Tibial nerve (tissue), 4 donors: ENCODE measurements around the gene MICALL2.

Source experiments
- CTCF ChIP-seq, 5 experiments: fragments of 200-600 bp in 3 of 5; fragments of 450-650 bp in 2 of 5; sonication (generic) in 3 of 5; IDR thresholded peaks; one replicate each; pipeline ENCODE4 v1.5.1; 2016 to 2019; ENCODE audit warnings: antibody characterized with exemption in 5 of 5, mild to moderate bottlenecking in 3 of 5, moderate library complexity in 2 of 5
- EP300 ChIP-seq, 2 donors: sonication (generic); formaldehyde crosslinking; IDR thresholded peaks; one replicate each; pipeline ENCODE4 v1.6.1; 2017; ENCODE audit warnings: antibody characterized with exemption in 2 of 2, mild to moderate bottlenecking in 1 of 2

- TF ChIP-seq EP300 (IDR thresholded peaks at IDR 0.05) (peak in 1 of 2 donors; percentile 88), CTCF (IDR thresholded peaks at IDR 0.05) (no peak)
Observed at GRCh38 chr7:1458683-1459511, at the start of gene MICALL2.
